Activated CD8-positive, alpha-beta memory T cell treated with anti-CD3 and anti-CD28 coated beads for 36 hours (primary cell): Measurements from ENCODE around the gene HTR1D. TPM values are rescaled to one million over a fixed set of nuclear protein-coding genes. Genes with fewer than 3 reads are reported as not detected.
"Not testable (repeated sequence)": the region's sequence is repeated elsewhere in the genome, so short reads cannot be mapped to it uniquely, and the experiment has no call there.

ENCODE experiments used
- CTCF ChIA-PET: fragments of 350-600 bp; sonication (Branson Sonifier 250); formaldehyde crosslinking; loops from one replicate; lab custom pipeline; 2021; ENCODE audit warnings: antibody characterized with exemption; lab: Charles Lee
- POLR2A ChIA-PET: fragments of 350-600 bp; sonication (Branson Sonifier 250); formaldehyde crosslinking; loops from one replicate; lab custom pipeline; 2021; ENCODE audit warnings: antibody characterized with exemption; lab: Charles Lee
- total RNA-seq, 2 experiments: library from RNA; stranded (reverse); gene quantifications; one replicate each; pipeline ENCODE4 v1.2.3, GENCODE V29; 2021

HTR1D gene
- total RNA-seq, 2 experiments from 2014 or later = not detected

DNA sequence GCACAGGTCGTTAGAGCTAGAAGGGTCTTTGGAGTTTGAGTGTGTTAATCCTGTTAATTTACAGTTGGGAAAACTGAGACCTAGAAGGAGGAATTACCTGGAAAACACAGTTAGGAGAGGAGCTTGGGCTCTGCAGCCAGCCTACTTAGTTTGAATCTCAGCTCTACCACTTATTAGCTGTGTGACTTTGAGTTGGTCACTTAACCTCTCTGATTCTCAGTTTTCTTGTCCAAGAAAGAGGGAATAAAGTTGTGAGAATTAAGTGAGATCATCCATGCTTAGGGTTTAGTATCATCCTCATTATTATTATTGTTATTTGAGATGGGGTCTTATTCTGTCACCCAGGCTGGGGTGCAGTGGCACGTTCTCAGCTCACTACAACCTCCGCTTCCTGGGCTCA is 5.4 kb upstream of the HTR1D start:
- POLR2A ChIA-PET = no interaction called here
- CTCF ChIA-PET = no interaction called here

DNA sequence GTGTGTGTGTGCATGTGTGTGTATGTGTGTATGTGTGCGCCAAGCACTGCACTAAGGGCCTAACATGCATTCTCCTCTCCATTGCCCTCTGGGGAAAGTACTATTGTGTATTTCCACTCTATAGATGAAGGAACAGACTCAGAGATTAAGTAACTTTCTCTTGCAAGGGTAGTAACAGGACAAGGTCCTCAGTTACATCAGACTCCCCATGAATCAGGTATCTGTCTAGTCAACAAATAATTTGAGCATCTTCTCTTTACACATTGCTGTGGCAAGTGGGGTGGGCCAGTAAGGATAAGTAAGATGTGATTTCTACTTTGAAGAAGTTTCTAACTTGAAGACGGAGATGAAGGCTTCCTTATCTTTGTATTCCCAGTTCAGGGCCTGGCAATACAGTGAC is 5.0 kb upstream of the HTR1D start:
- ChIA-PET POLR2A (no interaction called here), CTCF (no interaction called here)

DNA sequence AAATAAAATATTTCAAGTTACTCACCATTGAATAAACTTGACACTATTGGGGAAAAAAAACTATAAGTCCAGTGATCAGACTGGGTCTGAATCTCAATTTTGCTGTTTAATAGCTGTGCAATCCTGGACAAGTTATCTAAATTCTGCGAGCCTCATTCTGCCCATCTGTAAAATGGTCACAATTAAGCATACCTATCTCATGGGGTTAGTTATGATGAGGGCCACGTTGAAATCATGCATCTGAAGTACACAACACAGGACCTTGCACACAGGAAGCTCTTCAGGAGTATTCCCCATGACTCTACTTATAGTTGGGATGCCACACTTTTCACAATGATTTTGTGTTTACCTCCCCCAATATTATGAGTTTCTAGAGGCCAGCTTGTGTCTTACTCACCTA is 3.8 kb upstream of the HTR1D start:
- ChIA-PET POLR2A (no interaction called here), CTCF (no interaction called here)

DNA sequence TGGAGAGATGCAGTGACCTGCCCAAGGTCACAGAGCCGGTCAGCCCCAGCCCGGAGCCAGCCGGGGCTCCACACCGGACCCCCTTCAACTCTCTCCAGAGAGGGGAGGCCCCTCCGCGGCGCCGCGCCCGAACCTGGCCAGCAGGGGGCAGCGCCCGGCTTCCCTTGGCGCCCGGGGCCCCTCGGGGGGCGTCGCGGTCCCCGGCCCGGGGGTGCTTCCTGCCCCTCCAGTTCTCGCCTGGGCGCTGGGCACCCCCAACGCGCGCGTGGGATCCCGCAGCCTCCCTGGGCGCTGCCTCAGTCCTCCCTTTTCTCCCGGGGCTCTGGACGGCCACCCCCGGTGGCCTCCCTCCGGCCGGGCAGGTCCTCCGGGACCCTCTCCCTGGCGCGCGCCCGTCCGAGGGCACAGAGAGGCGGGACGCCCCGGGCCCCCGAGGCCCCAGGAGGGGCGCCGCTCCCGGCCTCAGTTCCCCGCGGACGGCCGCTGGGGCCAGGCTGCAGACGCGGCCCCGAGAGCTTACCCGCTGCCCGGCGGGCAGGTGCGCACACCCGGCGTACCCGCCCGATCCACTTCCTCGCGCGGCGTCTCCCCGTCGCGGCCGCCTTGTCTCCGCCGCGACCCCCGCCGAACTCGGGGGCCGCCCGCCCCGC is 406 bp downstream of the HTR1D start:
- ChIA-PET CTCF (interaction anchor here (0.9 to 1.1 kb wide), 2 partner anchors 26 to 203 kb away, joined by 3 read pairs; no protein-coding TSS in a partner anchor), POLR2A (no interaction called here)

DNA sequence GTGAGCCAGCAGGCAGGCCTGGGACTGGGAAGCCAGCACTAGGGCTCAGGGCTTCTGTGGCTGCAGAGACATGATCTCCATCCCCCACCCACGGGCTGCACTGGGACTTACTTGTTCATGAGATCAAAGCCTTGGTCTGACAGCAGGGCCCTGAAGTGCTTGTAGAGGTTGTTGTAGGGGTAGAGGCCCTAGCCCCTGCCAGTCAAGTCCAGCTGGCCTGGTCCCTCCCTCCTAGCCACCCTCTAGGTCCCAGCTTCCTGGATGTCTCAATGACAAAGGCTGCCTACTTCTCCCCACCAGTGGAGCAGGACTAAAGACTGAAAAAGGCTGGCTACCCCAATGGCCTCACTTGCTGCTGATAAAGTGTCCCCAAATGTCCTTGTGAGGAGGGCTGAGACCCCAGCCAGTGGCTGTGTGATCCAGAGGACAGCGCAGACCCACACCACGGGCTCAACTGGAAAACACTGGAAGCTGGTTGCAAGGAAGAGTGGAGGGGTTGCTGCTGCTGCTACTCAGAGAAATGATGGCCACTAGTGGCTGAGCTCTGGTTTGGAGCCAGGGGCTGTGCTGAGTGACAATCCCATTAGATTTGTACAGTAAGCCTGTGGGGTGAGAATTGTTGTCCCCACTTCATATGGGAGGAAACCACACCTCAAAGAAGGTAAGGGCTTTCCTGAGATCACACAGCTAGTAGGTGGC is 1.4 kb downstream of the HTR1D start:
- POLR2A ChIA-PET = interaction anchor here (0.7 kb wide), 1 partner anchor 105 kb away, joined by 3 read pairs; no protein-coding TSS in a partner anchor

DNA sequence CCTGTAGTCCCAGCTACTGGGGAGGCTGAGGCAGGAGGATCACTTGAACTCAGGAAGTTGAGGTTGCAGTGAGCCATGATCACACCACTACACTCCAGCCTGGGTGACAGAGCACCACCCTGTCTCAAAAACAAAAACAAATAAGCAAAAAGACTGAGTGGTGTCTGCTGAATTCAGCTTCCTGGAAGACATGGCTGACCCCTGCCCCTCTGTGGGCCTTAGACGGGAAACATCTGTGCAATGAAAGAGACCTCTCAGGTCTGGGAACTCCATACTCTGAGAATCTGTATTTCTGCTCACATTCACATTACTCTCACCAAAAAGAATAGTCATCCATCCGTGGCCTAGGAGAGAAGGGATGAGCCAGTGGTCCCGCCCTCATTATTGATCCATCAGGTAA is 2.0 kb downstream of the HTR1D start:
- CTCF ChIA-PET = no interaction called here
- POLR2A ChIA-PET = no interaction called here

More for the DNA sequence above, 1.4 kb downstream of the HTR1D start:
- CTCF ChIA-PET = no interaction called here

DNA sequence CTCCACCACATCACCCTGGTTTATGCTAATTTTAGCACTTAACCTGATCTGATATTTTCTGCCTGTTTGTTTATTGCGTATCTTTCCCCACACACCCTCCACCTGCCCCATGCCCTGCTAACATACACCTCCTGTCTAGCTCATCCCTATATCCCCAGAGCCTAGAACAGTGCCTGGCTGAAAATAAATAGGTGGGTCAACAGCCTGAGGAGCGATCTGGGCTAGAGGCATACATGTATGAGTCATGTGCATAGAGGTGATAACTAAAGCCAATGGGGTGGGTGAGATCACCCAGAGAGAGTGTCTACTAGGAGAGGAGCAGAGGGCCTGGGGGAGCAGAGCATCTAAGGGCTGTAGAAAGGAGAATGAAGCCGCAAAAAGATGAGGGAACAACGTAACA is 2.7 kb downstream of the HTR1D start:
- CTCF ChIA-PET = interaction anchor here (0.6 kb wide), 1 partner anchor 162 kb away, joined by 3 read pairs; no protein-coding TSS in a partner anchor
- POLR2A ChIA-PET = no interaction called here

DNA sequence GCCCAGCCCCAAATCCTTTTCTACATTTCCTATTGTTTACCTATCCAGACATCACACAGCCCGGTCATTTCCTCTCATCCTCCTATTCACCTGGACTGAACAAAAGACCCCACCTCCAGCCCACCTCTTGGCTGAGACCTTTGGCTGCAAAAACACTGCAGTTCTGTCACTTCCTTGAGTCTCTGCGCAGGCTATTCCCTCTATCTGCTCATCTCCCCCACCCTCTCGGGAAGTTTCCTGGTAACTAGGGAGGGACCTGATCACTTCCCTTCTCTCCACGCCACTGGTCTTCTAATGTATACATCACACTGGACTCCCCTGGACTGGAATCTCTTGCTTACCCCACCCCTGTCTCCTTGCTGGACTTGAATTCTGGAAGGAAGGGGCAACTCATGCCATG is 5.3 kb downstream of the HTR1D start:
- ChIA-PET CTCF (no interaction called here), POLR2A (no interaction called here)

DNA sequence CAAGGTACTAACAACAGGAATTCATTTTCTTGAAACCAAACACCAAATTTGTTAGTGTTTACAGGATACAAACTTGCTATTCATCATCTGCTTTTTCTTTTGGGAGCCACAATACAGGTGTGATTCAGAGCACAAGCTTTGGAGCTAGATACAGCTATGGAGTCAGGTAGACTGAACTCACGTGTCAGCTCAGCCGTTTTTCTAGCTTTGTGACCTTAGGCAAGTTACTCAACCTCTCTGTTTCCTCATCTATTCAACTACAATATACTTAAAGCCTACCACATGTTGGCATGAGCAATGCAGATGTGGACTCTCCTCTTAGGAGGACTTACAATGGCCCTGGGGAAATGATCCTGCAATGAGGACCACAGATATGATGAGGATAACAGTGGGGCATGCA is 6.3 kb downstream of the HTR1D start:
- ChIA-PET CTCF (no interaction called here), POLR2A (no interaction called here)

DNA sequence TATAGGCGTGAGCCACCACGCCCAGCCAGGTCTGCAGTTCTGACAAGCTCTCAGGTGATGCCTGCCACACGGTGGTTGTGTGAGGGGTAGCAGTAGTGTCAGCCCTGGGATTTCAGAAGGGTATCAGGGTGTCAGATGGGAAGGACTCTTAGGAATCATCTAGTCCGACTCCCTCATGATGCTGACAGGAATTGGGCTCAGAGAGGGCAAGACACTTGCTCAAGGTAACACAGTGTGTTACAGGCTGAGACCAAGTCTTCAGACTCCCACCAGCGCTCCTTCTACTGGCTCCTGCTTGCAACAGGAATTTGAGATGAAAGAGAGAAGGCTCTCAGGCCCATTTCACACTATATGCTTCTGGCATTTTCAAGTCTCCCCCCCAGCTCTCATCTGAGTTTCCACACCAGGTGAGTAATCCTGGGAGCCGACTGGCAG is 6.9 kb downstream of the HTR1D start:
- POLR2A ChIA-PET = no interaction called here
- CTCF ChIA-PET = no interaction called here

DNA sequence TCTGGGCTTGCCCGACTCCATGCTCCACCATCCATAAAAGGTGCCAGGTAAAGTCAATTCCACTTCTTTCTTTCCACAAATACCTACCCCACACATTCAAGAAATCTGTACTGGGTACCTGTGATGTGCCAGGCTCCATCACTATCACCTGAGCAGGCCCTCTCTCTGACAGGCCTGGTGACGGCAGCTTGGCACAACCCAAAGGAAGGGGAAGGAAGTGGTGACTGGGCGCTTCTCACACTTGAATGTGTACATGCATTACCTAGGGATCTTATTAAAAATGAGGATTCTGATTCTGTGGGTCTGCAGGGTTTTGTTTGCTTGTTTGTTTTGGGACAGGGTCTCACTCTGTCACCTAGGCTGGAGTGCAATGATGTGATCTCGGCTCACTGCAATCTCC is 7.5 kb downstream of the HTR1D start:
- POLR2A ChIA-PET = no interaction called here
- CTCF ChIA-PET = no interaction called here

DNA sequence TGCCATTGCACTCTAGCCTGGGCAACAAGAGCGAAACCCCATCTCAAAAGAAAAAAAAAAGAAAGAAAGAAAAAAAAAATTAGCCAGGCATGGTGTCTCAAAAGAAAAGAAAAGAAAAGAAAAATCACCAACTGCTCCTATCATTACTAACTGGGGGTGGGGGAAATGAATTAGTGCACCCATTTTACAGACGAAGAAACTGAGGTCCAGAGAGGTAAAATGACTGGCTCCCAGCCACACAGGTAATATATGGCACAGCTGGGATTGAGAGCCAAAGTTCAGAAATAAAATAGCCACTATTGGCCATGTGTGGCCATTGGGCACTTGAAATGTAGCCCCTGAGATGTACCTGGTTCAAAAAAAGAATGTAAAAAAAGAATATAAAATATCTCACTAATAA is 8.8 kb downstream of the HTR1D start:
- CTCF ChIA-PET = no interaction called here
- POLR2A ChIA-PET = no interaction called here

DNA sequence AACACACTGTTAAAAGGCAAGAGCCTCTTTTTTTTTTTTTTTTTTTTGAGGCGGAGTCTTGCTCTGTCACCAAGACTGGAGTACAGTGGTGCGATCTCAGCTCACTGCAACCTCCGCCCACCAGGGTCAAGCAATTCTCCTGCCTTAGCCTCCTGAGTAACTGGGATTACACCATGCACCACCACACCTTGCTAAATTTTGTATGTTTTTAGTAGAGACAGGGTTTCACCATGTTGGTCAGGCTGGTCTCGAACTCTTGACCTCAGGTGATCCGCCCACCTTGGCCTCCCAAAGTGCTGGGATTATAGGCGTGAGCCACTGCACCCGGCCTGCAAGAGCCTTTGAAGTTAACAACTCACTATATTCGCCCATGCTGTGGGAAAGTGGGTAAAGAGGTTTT is 9.6 kb downstream of the HTR1D start:
- POLR2A ChIA-PET = not testable (repeated sequence)
- CTCF ChIA-PET = interaction anchor here (0.6 kb wide), 1 partner anchor 57 kb away, joined by 3 read pairs; no protein-coding TSS in a partner anchor

DNA sequence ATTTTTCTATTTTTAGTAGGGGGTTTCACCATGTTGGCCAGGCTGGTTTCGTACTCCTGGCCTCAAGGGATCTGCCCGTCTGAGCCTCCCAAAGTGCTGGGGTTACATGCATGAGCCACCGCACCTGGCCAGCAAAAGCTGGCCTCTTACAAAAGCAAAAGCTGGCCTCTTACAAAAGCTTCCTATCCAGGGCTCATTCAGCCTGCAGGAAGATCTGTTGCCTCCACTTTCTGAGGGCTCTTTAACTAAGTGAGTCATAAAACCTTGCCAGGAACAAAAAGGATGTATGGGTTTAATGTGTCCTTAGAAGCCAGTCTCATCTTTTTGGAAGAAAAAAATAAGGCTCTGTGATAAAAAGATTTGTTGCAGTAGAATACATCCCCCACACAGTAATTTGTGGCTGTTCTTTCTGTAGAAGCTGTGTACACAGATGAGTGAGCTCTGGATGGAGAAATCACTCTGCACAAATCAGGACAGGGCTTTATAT is 15.0 kb downstream of the HTR1D start:
- ChIA-PET CTCF (no interaction called here), POLR2A (no interaction called here)

DNA sequence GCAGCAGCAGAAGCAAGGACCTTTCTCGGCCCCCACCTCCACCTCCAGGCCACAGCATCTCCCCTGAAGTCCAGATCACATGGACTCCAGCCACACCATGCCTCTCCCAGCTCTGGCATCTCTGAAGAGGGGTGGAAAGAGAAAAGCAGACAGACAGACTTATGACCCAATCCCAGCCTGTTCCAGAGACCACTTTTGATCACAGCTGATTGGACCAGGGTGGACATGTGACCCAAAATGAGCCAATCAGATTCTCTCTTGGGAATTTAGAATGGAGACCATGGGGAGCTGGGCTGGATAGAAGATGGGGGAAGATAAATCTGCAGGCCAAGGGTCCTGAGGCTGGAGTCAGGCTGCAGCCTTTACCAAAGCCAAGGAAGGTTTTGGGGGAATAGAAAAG is 16.4 kb downstream of the HTR1D start:
- POLR2A ChIA-PET = no interaction called here
- CTCF ChIA-PET = no interaction called here

DNA sequence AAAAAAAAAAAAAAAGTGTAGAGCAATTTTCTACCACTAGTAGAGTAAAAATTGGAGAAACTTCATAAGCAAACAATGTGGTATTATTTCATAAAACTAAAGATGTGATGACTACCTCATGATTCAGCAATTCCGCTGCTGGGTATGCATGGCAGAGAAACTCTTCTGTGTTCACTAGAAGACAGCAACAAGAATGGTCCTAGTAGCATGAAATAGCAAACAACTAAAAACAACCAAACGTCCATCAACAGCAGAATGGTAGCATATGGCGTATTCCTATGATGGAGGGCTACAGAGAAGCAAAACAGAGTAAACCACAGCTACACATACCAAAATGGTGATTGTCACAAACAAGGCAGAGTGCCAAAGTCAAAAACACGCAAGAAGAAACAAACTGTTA is 18.9 kb downstream of the HTR1D start:
- CTCF ChIA-PET = interaction anchor here (0.6 to 0.7 kb wide), 2 partner anchors 141 to 757 kb away, joined by 3 to 4 read pairs; no protein-coding TSS in a partner anchor
- POLR2A ChIA-PET = no interaction called here

DNA sequence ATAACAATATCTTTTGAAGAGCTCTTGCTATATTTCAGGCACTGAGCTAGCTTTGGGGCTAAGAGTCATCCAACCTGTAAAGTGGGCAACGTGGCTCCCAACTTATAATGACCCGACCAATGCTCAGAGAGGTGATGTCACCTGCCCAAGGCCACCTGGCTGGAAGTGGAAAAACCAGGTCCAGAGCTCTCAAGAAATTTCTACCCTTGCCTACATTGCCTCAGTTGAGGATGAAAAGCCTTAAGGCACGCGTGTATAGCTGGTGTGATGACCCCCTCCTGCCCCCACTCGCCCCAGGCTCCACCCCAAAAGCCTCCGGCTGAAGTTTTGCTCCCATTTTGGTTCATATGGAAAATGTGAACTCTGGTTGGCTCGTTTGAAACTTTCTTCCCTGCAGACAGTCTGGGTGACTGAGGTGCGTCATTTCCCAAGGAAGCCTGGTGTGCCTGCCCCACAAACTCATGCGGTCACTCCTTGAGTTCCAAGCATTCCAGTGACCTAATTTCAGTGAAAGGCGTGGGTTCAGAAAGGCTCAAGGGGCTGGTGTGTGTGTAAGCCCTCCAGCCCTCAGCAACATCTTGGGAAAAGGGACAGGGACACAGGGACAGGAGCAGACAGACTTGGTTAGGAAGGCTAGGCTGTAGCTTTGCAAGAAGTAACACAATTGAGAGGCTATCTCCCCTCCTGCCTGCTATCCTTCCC is 20.5 kb downstream of the HTR1D start:
- CTCF ChIA-PET = no interaction called here
- POLR2A ChIA-PET = no interaction called here

DNA sequence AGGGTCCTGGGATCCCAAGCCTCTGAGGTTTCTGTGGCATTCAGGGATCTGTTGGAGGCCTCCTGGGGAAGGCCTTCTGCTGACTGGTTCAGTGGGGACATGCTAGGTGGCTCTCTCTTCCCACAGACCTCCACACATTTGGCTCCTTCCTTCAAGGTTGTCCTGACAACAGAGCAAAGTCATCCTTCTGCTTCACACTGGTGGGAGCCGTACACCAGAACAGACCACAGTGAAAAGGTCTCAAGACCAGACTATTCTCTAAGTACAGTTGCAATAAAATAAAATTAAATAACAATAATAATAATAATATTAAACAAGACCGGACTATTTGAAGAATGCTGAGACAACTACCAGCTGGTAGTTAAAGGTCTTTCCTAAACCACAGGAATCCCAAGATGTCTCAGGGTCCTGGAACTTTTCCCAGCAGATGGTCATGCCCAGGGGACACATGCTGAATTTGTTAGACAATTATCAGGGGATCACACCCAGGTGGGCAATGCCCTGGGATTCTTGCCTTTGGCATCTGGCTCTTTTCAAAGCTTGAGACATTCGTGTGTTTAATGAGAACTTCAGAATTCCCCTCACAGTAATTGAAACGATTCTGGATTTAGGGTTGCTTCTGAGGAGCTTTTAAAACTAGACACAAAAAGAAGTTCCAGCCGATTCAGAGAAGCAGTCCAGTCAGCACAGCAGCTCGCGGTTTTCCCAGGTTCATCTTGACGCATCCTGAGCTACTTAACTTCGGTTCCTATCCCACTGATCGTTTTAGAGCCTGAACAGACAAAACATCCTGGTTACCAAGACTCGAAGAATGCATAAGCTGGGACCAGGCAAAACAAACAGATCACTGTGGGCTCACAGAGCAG is 22.9 kb downstream of the HTR1D start:
- ChIA-PET POLR2A (no interaction called here), CTCF (interaction anchor here (1.2 kb wide), 1 partner anchor 10 kb away, joined by 4 read pairs; no protein-coding TSS in a partner anchor)
